HS-5 (cell line): ENCODE results near the gene PDCD1.

Experiments used
- DNase-seq: peaks from one replicate; pipeline ENCODE4 v3.0.0-alpha.2; 2012; ENCODE audit warnings: low read depth

The PDCD1 gene

DNA sequence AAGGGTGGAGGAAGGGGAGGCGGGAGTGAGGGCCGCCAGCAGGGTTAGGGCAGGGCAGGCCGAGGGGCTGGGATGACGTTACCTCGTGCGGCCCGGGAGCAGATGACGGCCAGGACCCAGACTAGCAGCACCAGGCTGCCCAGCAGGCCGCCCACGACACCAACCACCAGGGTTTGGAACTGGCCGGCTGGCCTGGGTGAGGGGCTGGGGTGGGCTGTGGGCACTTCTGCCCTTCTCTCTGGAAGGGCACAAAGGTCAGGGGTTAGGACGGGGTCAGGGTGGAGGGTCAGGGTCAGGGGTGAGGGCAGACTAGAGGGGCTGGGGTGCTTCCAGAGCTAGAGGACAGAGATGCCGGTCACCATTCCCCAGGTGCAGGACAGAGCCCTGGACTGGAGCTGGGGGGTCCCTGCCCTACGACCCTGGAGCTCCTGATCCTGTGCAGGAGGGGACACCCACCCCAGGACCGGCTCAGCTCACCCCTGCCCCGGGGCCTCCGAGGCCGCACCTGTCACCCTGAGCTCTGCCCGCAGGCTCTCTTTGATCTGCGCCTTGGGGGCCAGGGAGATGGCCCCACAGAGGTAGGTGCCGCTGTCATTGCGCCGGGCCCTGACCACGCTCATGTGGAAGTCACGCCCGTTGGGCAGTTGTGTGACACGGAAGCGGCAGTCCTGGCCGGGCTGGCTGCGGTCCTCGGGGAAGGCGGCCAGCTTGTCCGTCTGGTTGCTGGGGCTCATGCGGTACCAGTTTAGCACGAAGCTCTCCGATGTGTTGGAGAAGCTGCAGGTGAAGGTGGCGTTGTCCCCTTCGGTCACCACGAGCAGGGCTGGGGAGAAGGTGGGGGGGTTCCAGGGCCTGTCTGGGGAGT is 6.3 kb downstream of the PDCD1 start:
- DNase-seq: no peak

- DNase-seq: no peak
These were observed 7.2 kb downstream of the PDCD1 start for GRCh38 chr2:241851325-241852115.

- DNase-seq: no peak
These were observed 8.0 kb downstream of the PDCD1 start for GRCh38 chr2:241850544-241851324.

DNA sequence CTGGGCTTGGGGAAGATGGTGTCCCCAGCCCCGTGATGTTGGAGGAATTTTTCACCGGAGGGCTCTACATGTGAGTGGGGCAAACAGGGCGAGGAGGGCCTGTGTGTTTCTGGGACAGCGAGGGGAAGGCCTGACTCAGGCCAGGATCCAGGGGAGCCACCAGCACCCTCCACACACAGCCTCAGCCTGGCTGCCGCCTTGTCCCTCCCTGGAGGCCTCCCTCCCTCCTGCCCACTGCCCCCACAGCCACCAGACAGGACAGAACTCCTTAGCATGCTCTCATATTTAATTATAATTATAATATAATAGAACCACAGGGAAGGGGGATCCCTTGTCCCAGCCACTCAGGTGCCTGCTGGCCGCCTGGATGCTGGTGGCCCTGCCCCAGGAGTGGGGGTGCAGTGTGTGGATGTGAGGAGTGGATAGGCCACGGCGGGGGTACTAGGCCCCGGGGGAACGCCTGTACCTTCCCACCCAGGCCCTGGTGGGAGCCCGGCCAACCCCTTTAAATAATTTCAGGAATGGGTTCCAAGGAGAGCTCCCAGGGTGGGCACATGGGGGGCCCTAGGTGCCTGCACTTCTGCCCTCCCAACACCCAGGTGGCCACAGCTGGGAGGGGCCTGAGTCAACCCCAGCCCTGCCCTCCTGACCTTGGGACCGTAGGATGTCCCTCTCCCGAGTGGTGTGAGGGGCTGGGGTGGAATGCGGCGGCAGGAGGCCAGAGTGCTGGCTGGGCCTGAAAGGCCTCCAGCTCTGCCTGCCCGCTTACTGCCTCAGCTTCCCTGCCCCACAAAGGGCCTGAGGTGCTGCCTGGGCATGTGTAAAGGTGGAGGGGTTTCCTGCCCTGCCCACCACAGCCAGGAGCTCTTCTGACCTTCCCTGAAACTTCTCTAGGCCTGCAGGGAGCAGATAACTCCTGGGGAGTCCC is 8.8 kb downstream of the PDCD1 start:
- no peak for DNase-seq

- DNase-seq: no peak
These were observed 9.7 kb downstream of the PDCD1 start for GRCh38 chr2:241848761-241849615.

DNA sequence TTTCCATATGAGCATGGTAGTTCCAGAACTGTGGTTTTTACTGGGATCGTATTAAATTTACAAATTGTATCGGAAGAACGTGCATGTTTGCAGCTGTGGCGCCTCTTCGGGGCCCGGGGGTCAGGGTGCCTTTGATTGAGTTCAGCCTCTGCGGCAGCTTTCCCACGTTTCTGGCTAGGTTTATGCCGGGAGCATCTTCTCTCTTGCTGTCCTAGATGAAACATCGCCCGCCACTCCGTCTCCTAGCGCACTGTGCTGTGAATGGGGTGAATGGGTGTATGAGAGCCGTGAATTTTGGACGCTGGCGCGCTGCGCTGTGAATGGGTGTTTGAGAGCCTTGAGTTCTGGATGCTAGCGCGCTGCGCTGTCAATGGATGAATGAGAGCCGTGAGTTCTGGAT is 12.3 kb downstream of the PDCD1 start:
- DNase-seq: no peak

DNA sequence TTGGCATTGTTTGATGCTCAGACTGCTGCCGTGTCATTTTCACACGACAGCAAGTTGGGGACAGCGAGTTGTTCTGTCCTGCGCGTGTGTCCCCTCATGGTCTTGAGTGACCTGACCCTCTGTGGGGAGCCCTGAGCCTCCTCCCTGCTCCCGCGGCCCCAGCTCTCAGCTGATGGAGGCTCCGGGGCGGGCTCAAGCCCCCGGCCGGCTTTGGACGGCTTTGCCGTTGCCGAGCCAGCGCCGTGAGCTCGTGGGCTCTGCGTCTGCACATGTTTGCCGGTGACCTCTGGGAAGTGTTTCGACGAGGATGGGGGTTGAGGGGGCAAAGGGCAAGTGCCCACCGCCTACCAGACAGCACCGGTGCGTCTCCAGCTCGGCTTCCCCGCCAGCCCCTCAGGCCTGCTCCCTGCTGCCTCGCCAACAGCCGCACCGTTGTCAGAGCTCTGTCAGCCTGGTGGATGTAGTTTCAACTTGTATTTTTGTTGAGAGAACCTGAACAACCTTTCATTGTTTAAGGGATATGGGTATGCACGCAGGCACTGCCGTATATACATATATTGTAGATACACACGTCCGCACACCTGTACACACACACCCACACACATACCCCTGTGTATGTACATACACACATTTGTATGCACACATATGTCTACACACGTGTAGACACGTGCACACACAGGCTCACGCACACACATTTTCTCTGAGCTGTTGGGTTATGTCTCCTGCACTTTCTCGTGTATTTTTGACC is 13.7 kb downstream of the PDCD1 start:
- no peak for DNase-seq

- DNase-seq: no peak
These were observed 14.5 kb downstream of the PDCD1 start for GRCh38 chr2:241844066-241844728.

DNA sequence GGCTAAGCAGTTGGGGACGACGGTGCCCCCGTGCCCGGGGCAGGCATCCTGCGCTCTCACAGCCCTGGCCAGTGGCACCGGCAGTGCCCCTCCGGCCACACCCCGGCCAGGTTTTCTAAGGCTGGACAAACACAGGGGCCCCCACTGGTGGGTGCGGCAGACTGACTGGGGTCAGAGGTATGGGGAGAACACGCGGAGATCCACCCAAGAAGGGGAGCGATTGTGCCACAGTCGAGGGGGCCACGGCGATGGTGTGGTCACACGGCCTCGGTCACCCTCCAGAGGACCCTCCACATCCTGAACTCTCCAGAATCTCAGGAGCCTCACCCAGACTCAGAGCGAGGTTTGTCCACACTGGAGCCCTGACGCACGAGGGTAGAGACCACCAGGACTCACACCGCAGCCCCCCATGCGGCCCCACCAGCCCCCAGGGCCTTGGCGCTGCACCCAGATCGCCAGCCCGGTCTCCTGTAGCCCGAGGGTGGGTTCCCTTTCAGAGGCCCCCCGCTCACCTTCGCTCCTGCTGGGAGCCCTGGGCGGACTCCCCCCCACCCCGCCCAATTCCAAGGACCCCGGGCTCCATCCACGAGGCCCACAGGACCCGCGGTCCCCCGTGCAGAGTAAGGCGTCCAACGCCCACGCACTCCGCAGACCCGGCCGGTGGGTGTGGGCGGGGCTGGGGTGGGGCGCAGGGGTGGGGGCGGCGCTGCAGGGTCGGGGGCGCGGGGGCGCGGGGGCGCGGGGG is 15.2 kb downstream of the PDCD1 start:
- no peak for DNase-seq

GRCh38 chr2:241842620-241843211 is 16.0 kb downstream of the PDCD1 start:
- DNase-seq: no peak

DNA sequence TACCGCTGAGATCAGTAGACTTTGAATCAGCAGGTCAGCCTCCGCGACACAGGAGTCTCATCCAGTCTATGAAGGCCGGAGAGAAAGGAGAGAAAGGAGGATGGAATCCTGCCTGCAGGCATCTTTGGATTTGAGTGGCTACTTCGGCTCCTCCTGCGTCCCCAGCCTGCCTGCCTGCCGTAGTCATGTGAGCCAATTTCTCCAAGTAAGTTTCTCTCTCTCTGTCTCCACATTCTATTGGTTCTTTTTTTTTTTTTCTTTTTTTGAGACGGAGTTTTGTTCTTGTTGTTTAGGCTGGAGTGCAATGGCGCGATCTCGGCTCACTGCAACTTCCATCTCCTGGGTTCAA is 16.7 kb downstream of the PDCD1 start:
- no peak for DNase-seq

- no peak for DNase-seq
These were observed 17.3 kb downstream of the PDCD1 start for GRCh38 chr2:241841181-241842066.

- no peak for DNase-seq
These were observed 21.3 kb downstream of the PDCD1 start for GRCh38 chr2:241837197-241837965.

GRCh38 chr2:241836292-241836691 is 22.4 kb downstream of the PDCD1 start:
- DNase-seq: no peak

GRCh38 chr2:241835611-241836010 is 23.1 kb downstream of the PDCD1 start:
- DNase-seq: no peak

DNA sequence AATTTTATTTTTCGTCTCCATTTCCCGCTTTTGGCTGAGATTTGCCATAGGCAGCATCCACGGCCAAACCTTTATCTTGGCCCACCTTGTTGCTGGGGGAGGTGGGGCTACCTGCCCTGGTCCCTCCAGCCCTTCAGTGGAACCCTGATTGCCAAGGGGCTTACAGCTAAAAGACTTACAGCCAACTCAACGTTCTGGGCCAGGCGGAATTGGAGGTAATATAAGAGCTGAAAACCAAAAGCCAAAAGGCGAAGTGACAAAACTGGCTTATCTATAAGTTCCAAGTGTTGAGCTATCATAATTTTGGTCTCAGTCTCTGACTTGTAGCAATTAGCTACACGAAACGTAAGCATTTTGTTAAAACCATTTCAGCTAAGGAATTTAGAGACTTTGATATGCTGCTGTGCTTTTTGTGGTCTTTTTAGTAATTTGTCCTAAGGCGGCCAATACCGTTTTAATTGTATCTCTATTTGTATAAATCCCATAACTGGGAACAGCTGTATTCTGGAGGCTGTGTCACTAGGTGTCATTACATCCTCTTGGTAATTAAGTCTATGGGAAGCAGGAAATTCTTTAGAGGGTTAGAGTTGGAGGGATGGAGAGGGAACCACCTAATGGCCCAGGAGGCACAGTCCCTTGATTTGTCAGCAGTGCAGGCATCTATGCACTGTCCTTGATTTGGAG is 24.0 kb downstream of the PDCD1 start:
- no peak for DNase-seq
